ENCODE results near the gene CRY2. TPM values are rescaled to one million over a fixed set of nuclear protein-coding genes. Genes with fewer than 3 reads are reported as not detected.
A peak's percentile ranks its signal among the peaks of the same experiment; 100 is the strongest.

CRY2 gene
- total RNA-seq, 1 donor from 2014 or later = 23.8 TPM

GRCh38 chr11:45913514-45913913, 66.2 kb downstream of the CRY2 start:
- Mint-ChIP-seq H3K27ac (ENCODE audit: unreplicated experiment) (no peak overlapping the region), H3K9me3 (no peaks in the 10 kb centered on the region), H3K4me1 (peaks cover 15% of the 10 kb centered on the region), H3K4me3 (no peak overlapping the region), H3K36me3 (ENCODE audit: low read depth) (no peaks in the 10 kb centered on the region), H3K27me3 (ENCODE audit: low read depth) (peaks cover 4% of the 10 kb centered on the region)
- TF ChIP-seq, protein P1, sequence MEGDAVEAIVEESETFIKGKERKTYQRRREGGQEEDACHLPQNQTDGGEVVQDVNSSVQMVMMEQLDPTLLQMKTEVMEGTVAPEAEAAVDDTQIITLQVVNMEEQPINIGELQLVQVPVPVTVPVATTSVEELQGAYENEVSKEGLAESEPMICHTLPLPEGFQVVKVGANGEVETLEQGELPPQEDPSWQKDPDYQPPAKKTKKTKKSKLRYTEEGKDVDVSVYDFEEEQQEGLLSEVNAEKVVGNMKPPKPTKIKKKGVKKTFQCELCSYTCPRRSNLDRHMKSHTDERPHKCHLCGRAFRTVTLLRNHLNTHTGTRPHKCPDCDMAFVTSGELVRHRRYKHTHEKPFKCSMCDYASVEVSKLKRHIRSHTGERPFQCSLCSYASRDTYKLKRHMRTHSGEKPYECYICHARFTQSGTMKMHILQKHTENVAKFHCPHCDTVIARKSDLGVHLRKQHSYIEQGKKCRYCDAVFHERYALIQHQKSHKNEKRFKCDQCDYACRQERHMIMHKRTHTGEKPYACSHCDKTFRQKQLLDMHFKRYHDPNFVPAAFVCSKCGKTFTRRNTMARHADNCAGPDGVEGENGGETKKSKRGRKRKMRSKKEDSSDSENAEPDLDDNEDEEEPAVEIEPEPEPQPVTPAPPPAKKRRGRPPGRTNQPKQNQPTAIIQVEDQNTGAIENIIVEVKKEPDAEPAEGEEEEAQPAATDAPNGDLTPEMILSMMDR (conservative IDR thresholded peaks at IDR 0.05) = no peak
- no peak for DNase-seq (ENCODE audit: low read depth, low spot score)

GRCh38 chr11:45913942-45914635, 66.8 kb downstream of the CRY2 start:
- H3K4me3 Mint-ChIP-seq = peak overlapping the region; percentile 75
- no peak for DNase-seq (ENCODE audit: low read depth, low spot score)
- H3K4me1 Mint-ChIP-seq = peaks cover 18% of the 10 kb centered on the region
- peaks cover 8% of the 10 kb centered on the region for H3K27me3 Mint-ChIP-seq (ENCODE audit: low read depth)
- H3K36me3 Mint-ChIP-seq (ENCODE audit: low read depth) = no peaks in the 10 kb centered on the region
- TF ChIP-seq, protein P1 (conservative IDR thresholded peaks at IDR 0.05) = no peak
- H3K9me3 Mint-ChIP-seq = no peaks in the 10 kb centered on the region
- no peak overlapping the region for H3K27ac Mint-ChIP-seq (ENCODE audit: unreplicated experiment)

- no peaks in the 10 kb centered on the region for H3K36me3 Mint-ChIP-seq (ENCODE audit: low read depth)
- no peak for DNase-seq (ENCODE audit: low read depth, low spot score)
- TF ChIP-seq, protein P1 (conservative IDR thresholded peaks at IDR 0.05) = no peak
- H3K27me3 Mint-ChIP-seq (ENCODE audit: low read depth) = peaks cover 15% of the 10 kb centered on the region
- H3K27ac Mint-ChIP-seq (ENCODE audit: unreplicated experiment) = no peak overlapping the region
- H3K9me3 Mint-ChIP-seq = no peaks in the 10 kb centered on the region
- H3K4me1 Mint-ChIP-seq = peaks cover 18% of the 10 kb centered on the region
- peak overlapping the region; percentile 74 for H3K4me3 Mint-ChIP-seq
Measured at GRCh38 chr11:45915446-45915845, 68.2 kb downstream of the CRY2 start.

DNA sequence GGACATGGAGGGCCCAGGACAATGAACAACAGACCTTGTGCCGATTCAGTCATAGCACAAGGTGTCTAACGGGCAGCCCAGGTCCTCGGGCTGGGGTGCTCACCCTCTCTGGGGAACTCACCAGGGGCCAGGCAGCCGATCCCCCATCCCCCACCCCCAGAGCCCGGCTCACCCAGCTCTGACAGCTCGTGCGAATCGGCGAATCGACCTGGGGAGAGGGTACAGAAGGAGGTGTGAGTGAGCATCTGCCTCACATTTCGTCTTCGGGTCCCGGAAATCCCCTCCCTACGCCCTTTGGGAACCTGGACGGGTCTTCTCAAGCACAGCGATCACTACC, 70.0 kb downstream of the CRY2 start:
- no peak for DNase-seq (ENCODE audit: low read depth, low spot score)
- TF ChIP-seq, protein P1 (conservative IDR thresholded peaks at IDR 0.05) = no peak
- Mint-ChIP-seq H3K4me3 (peak overlapping the region; percentile 96), H3K27ac (ENCODE audit: unreplicated experiment) (no peak overlapping the region), H3K9me3 (no peaks in the 10 kb centered on the region), H3K4me1 (peaks cover 24% of the 10 kb centered on the region), H3K27me3 (ENCODE audit: low read depth) (peaks cover 29% of the 10 kb centered on the region), H3K36me3 (ENCODE audit: low read depth) (no peaks in the 10 kb centered on the region)

GRCh38 chr11:45917623-45918330, 70.5 kb downstream of the CRY2 start, which contains the start of gene PEX16:
TSS of gene PEX16 (minus strand) at chr11:45917877. CDS start at chr11:45917811, 66 bp downstream.
- Mint-ChIP-seq H3K9me3 (no peaks in the 10 kb centered on the region), H3K27me3 (ENCODE audit: low read depth) (peaks cover 29% of the 10 kb centered on the region), H3K27ac (ENCODE audit: unreplicated experiment) (peak within 1 kb of the TSS; percentile 96), H3K4me1 (peaks cover 24% of the 10 kb centered on the region), H3K4me3 (peak within 1 kb of the TSS; percentile 96), H3K36me3 (ENCODE audit: low read depth) (no peaks in the 10 kb centered on the region)
- TF ChIP-seq, protein P1 (conservative IDR thresholded peaks at IDR 0.05) = no peak
- DNase-seq (ENCODE audit: low read depth, low spot score) = peak; percentile 83

All from neural crest cell (in vitro differentiated cells).